ENCODE results near the gene EMCN.

GRCh38 chr4:100555611-100556337, 38.0 kb upstream of the EMCN start:
- no peak for TF ChIP-seq CTCF (IDR thresholded peaks at IDR 0.05)
- TF ChIP-seq, protein P1, sequence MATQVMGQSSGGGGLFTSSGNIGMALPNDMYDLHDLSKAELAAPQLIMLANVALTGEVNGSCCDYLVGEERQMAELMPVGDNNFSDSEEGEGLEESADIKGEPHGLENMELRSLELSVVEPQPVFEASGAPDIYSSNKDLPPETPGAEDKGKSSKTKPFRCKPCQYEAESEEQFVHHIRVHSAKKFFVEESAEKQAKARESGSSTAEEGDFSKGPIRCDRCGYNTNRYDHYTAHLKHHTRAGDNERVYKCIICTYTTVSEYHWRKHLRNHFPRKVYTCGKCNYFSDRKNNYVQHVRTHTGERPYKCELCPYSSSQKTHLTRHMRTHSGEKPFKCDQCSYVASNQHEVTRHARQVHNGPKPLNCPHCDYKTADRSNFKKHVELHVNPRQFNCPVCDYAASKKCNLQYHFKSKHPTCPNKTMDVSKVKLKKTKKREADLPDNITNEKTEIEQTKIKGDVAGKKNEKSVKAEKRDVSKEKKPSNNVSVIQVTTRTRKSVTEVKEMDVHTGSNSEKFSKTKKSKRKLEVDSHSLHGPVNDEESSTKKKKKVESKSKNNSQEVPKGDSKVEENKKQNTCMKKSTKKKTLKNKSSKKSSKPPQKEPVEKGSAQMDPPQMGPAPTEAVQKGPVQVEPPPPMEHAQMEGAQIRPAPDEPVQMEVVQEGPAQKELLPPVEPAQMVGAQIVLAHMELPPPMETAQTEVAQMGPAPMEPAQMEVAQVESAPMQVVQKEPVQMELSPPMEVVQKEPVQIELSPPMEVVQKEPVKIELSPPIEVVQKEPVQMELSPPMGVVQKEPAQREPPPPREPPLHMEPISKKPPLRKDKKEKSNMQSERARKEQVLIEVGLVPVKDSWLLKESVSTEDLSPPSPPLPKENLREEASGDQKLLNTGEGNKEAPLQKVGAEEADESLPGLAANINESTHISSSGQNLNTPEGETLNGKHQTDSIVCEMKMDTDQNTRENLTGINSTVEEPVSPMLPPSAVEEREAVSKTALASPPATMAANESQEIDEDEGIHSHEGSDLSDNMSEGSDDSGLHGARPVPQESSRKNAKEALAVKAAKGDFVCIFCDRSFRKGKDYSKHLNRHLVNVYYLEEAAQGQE (IDR thresholded peaks at IDR 0.05; ENCODE audit: insufficient read depth in 1 of 2, low read depth in 2 of 2, low read length in 1 of 2) = no peak
- no peak for TF ChIP-seq POLR2AphosphoS5 (IDR thresholded peaks at IDR 0.05; ENCODE audit: low read depth, low read length)
- no peak for TF ChIP-seq SIN3A (IDR thresholded peaks at IDR 0.05; ENCODE audit: borderline replicate concordance, insufficient read depth, low read depth, low read length)
- TF ChIP-seq TCF7L2 (IDR thresholded peaks at IDR 0.05; ENCODE audit: low read depth, low read length) = no peak

All from Panc1 (cell line).